Measurements from ENCODE around the gene GRIN2A. TPM values are rescaled to one million over a fixed set of nuclear protein-coding genes. Genes with fewer than 3 reads are reported as not detected.

GRIN2A gene
- total RNA-seq, 1 experiment from 2014 or later, result not detected

DNA sequence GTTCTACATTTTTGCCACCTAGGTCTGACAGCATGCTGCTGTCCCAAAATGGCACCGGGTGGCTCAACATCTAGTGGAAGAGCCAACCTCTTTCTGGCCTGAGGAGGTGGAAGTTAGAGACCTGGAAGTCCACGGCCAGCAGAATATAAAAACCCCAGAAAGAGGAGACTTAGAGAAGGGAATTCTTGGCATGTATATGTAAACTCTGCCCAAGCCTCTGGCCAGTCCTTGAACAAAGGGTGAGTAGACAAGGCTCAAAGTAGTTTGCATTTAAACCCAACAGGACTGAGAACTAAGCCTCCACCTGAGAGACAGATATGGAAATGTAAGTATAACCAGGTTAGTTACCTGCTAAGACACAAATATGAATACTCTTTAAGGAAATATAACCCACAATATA is 210.3 kb downstream of the GRIN2A start:
- Histone ChIP-seq H3K36me3 (ENCODE audit: insufficient read depth, low read length) (no peaks in the 10 kb centered on the region), H3K4me3 (ENCODE audit: low read length) (no peak overlapping the region)

DNA sequence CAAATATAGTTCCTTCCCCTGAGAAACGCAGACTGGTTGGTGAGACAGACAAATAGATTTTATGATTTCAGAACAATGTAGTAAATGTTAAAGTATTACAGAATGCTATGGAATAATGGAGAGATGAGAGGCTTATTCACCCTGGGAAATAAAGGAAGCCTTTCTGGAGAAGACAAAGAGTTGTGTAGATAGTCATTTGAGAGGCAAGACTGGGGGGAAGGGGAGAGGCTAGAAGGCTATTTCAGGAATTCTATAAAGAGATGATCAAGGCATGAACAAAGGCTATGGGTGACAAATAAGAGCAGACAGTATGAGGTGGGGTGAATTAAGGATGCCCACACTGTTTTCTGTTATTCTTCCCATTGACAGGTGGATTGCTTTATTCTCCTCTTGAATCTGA is 211.4 kb downstream of the GRIN2A start:
- Histone ChIP-seq H2AFZ (ENCODE audit: low read length) (no peak overlapping the region), H4K20me1 (ENCODE audit: insufficient read depth, low read depth, low read length) (no peaks in the 10 kb centered on the region), H3K27ac (ENCODE audit: low read length) (no peak overlapping the region), H3K36me3 (ENCODE audit: insufficient read depth, low read length) (no peaks in the 10 kb centered on the region), H3K4me1 (ENCODE audit: low read length) (0 out of 2 replicates have a peak, but pooled peaks cover 4% of the 10 kb centered on the region), H3K27me3 (ENCODE audit: low read length) (no peaks in the 10 kb centered on the region), H3K79me2 (ENCODE audit: low read length) (no peaks in the 10 kb centered on the region), H3K9me3 (ENCODE audit: low read length) (no peaks in the 10 kb centered on the region), H3K4me3 (ENCODE audit: low read length) (no peak overlapping the region), H3K4me2 (ENCODE audit: low read depth, low read length, poor library complexity, severe bottlenecking) (no peak overlapping the region), H3K9ac (ENCODE audit: low read length) (no peak overlapping the region), H3K9me2 (replicated peaks; ENCODE audit: insufficient read depth, low read length) (no peaks in the 10 kb centered on the region)
- DNase-seq, result no peak

More for the DNA sequence above, 210.3 kb downstream of the GRIN2A start:
- H3K9me3 ChIP-seq (ENCODE audit: low read length), result no peaks in the 10 kb centered on the region
- H3K9me2 ChIP-seq (replicated peaks; ENCODE audit: insufficient read depth, low read length), result no peaks in the 10 kb centered on the region
- H4K20me1 ChIP-seq (ENCODE audit: insufficient read depth, low read depth, low read length), result no peaks in the 10 kb centered on the region
- no peak overlapping the region for H3K4me2 ChIP-seq (ENCODE audit: low read depth, low read length, poor library complexity, severe bottlenecking)
- no peak for DNase-seq
- H3K9ac ChIP-seq (ENCODE audit: low read length), result no peak overlapping the region
- no peak overlapping the region for H2AFZ ChIP-seq (ENCODE audit: low read length)
- H3K27me3 ChIP-seq (ENCODE audit: low read length), result no peaks in the 10 kb centered on the region
- H3K79me2 ChIP-seq (ENCODE audit: low read length), result no peaks in the 10 kb centered on the region
- H3K4me1 ChIP-seq (ENCODE audit: low read length), result 0 out of 2 replicates have a peak, but pooled peaks cover 4% of the 10 kb centered on the region
- no peak overlapping the region for H3K27ac ChIP-seq (ENCODE audit: low read length)

DNA sequence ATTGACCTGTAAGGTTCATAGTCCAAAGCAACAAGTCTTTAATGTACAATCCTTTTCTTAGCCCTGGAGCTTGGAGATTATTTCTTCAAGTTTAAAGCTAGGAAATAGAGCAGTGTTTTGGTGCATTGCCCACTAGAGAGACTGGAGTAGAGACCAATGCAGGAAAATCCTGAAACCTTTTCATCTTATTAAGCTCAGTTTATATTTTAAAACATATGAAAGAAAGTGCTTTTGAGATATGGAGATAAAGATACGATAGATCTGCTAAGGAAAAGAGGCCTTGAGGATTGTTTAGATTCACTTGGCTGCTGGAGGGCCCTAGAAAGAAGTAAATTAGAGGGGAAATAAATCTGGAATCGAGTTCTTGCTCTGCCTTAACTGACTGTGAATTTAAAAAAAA is 212.0 kb downstream of the GRIN2A start:
- Histone ChIP-seq H3K4me3 (ENCODE audit: low read length) (no peak overlapping the region), H3K4me2 (ENCODE audit: low read depth, low read length, poor library complexity, severe bottlenecking) (no peak overlapping the region), H3K79me2 (ENCODE audit: low read length) (no peaks in the 10 kb centered on the region), H3K27ac (ENCODE audit: low read length) (no peak overlapping the region), H3K27me3 (ENCODE audit: low read length) (no peaks in the 10 kb centered on the region), H3K36me3 (ENCODE audit: insufficient read depth, low read length) (no peaks in the 10 kb centered on the region), H3K9me2 (replicated peaks; ENCODE audit: insufficient read depth, low read length) (no peaks in the 10 kb centered on the region), H3K9me3 (ENCODE audit: low read length) (no peaks in the 10 kb centered on the region), H3K4me1 (ENCODE audit: low read length) (0 out of 2 replicates have a peak, but pooled peaks cover 4% of the 10 kb centered on the region), H4K20me1 (ENCODE audit: insufficient read depth, low read depth, low read length) (no peaks in the 10 kb centered on the region), H3K9ac (ENCODE audit: low read length) (no peak overlapping the region), H2AFZ (ENCODE audit: low read length) (no peak overlapping the region)
- DNase-seq, result no peak

DNA sequence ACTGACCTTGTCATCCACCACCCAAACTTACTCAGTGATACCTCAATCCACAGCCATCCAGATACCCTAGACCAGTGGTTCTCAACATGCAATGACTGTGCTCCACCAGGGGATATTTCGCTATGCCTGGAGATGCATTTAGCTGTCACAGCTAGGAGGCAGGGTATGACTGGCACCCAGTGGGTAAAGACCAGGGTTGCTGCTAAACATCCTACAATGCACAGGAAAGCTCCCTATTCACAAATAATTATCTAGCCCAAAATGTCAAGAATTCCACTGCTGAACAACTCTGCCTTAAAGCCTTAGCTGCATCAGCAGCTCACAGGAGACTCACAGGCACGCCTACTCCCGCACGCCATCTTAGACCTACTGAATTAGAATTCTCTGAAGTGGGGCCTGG is 212.6 kb downstream of the GRIN2A start:
- Histone ChIP-seq H3K9me2 (replicated peaks; ENCODE audit: insufficient read depth, low read length) (no peaks in the 10 kb centered on the region), H3K36me3 (ENCODE audit: insufficient read depth, low read length) (no peaks in the 10 kb centered on the region), H2AFZ (ENCODE audit: low read length) (no peak overlapping the region), H3K27ac (ENCODE audit: low read length) (no peak overlapping the region), H3K4me1 (ENCODE audit: low read length) (0 out of 2 replicates have a peak, but pooled peaks cover 2% of the 10 kb centered on the region), H3K9me3 (ENCODE audit: low read length) (no peaks in the 10 kb centered on the region), H3K79me2 (ENCODE audit: low read length) (no peaks in the 10 kb centered on the region), H3K27me3 (ENCODE audit: low read length) (no peaks in the 10 kb centered on the region), H3K4me3 (ENCODE audit: low read length) (no peak overlapping the region), H3K4me2 (ENCODE audit: low read depth, low read length, poor library complexity, severe bottlenecking) (no peak overlapping the region), H4K20me1 (ENCODE audit: insufficient read depth, low read depth, low read length) (no peaks in the 10 kb centered on the region), H3K9ac (ENCODE audit: low read length) (no peak overlapping the region)
- no peak for DNase-seq

DNA sequence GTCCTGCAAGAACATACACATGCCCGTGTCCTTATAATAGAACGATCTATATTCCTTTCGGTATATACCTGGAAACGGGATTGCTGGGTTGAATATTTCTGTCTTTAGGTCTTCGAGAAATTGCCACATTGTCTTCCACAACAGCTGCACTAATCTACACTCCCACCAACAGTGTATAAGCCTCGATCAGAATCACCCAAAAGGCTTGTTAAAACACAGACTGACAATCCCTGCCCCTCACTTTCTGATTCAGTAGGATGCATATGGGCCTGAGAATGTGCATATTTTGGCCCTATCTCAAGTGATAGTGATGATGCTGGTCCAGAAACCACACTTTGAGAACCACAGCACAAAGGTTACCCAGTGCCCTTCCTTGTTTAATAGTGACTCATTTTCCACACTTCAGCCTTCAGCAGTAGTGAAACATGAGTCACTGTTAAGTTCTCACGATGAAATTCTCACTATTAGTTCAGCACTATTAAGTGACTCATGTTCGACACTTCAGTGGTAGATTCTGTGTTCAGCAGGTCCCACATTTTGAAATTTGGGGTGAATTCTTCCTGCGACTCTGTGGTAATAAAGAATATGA is 215.6 kb downstream of the GRIN2A start:
- Histone ChIP-seq H3K79me2 (ENCODE audit: low read length) (no peaks in the 10 kb centered on the region), H3K4me3 (ENCODE audit: low read length) (no peak overlapping the region), H3K9me2 (replicated peaks; ENCODE audit: insufficient read depth, low read length) (no peaks in the 10 kb centered on the region), H3K4me1 (ENCODE audit: low read length) (no peaks in the 10 kb centered on the region), H3K9me3 (ENCODE audit: low read length) (no peaks in the 10 kb centered on the region), H3K9ac (ENCODE audit: low read length) (no peak overlapping the region), H3K36me3 (ENCODE audit: insufficient read depth, low read length) (no peaks in the 10 kb centered on the region), H3K27ac (ENCODE audit: low read length) (no peak overlapping the region), H2AFZ (ENCODE audit: low read length) (no peak overlapping the region), H3K4me2 (ENCODE audit: low read depth, low read length, poor library complexity, severe bottlenecking) (no peak overlapping the region), H4K20me1 (ENCODE audit: insufficient read depth, low read depth, low read length) (no peaks in the 10 kb centered on the region), H3K27me3 (ENCODE audit: low read length) (no peaks in the 10 kb centered on the region)
- no peak for DNase-seq

DNA sequence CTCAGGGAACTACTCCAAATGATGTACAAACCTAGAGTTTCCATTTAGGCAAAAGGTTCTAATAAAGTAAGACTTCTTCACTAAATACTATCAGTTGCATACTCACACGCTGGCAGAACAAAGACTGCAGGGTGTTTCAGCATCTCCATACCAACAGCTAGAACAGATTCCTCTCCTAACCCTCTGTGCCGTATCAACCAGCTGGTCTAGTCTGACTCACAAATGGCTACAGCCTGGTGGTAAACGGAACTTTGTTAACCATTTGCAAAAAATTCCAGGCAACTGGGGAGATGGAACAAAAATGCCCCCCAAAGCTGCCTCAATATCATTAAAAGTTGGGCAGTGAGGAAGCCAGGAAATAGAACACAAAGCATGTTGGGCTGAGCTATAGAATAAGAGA is 217.1 kb downstream of the GRIN2A start:
- Histone ChIP-seq H3K27me3 (ENCODE audit: low read length) (no peaks in the 10 kb centered on the region), H3K36me3 (ENCODE audit: insufficient read depth, low read length) (no peaks in the 10 kb centered on the region), H4K20me1 (ENCODE audit: insufficient read depth, low read depth, low read length) (no peaks in the 10 kb centered on the region), H3K4me3 (ENCODE audit: low read length) (no peak overlapping the region), H3K9ac (ENCODE audit: low read length) (no peak overlapping the region), H3K4me1 (ENCODE audit: low read length) (no peaks in the 10 kb centered on the region), H3K9me2 (replicated peaks; ENCODE audit: insufficient read depth, low read length) (no peaks in the 10 kb centered on the region), H3K9me3 (ENCODE audit: low read length) (no peaks in the 10 kb centered on the region), H3K27ac (ENCODE audit: low read length) (no peak overlapping the region), H3K4me2 (ENCODE audit: low read depth, low read length, poor library complexity, severe bottlenecking) (no peak overlapping the region), H3K79me2 (ENCODE audit: low read length) (no peaks in the 10 kb centered on the region), H2AFZ (ENCODE audit: low read length) (no peak overlapping the region)
- no peak for DNase-seq

DNA sequence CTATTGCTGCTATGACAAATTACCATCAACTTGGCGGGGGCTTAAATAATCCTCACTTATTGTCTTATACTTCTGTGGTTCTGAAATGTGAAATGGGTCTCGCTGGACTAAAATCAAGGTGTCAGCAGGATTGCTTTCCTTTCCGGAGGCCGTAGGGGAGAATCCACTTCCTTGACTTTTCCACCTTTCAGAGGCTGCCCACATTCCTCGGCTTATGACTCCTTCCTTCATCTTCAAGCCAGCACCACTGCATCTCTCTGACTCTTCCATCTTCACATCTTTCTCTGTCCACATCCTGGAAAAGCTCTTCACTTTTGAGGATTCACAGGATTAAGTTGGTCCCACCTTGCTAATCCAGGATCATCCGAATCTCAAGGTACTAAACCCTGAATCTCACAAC is 217.8 kb downstream of the GRIN2A start:
- no peaks in the 10 kb centered on the region for H4K20me1 ChIP-seq (ENCODE audit: insufficient read depth, low read depth, low read length)
- no peaks in the 10 kb centered on the region for H3K9me3 ChIP-seq (ENCODE audit: low read length)
- H3K4me2 ChIP-seq (ENCODE audit: low read depth, low read length, poor library complexity, severe bottlenecking), result no peak overlapping the region
- H3K9me2 ChIP-seq (replicated peaks; ENCODE audit: insufficient read depth, low read length), result no peaks in the 10 kb centered on the region
- DNase-seq, result no peak
- no peaks in the 10 kb centered on the region for H3K36me3 ChIP-seq (ENCODE audit: insufficient read depth, low read length)
- no peak overlapping the region for H2AFZ ChIP-seq (ENCODE audit: low read length)
- H3K9ac ChIP-seq (ENCODE audit: low read length), result no peak overlapping the region
- no peak overlapping the region for H3K4me3 ChIP-seq (ENCODE audit: low read length)
- no peaks in the 10 kb centered on the region for H3K27me3 ChIP-seq (ENCODE audit: low read length)
- no peaks in the 10 kb centered on the region for H3K79me2 ChIP-seq (ENCODE audit: low read length)
- no peak overlapping the region for H3K27ac ChIP-seq (ENCODE audit: low read length)
- no peaks in the 10 kb centered on the region for H3K4me1 ChIP-seq (ENCODE audit: low read length)

DNA sequence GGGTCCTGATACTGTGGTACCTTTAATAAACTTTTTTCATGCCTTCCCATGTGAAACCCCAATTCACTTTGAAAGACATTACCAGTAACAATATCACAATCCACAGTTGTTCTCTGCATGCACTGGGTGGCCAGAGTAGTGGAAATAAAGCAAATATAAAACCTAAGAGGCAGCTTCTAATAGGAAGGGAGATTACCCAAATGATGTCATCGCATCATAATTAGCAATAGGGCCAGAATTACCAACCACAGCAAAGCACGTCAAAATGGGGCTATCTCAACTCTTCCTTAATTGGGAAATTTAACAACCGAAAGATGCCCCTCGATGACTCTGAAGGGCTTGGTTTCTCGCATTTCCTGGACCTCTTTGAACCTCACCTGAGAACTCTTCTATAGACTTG is 224.8 kb downstream of the GRIN2A start:
- H3K27me3 ChIP-seq (ENCODE audit: low read length), result no peaks in the 10 kb centered on the region
- no peaks in the 10 kb centered on the region for H3K36me3 ChIP-seq (ENCODE audit: insufficient read depth, low read length)
- DNase-seq, result no peak
- no peak overlapping the region for H2AFZ ChIP-seq (ENCODE audit: low read length)
- H3K9me3 ChIP-seq (ENCODE audit: low read length), result no peaks in the 10 kb centered on the region
- no peaks in the 10 kb centered on the region for H3K4me1 ChIP-seq (ENCODE audit: low read length)
- H3K9ac ChIP-seq (ENCODE audit: low read length), result no peak overlapping the region
- no peak overlapping the region for H3K4me3 ChIP-seq (ENCODE audit: low read length)
- no peak overlapping the region for H3K27ac ChIP-seq (ENCODE audit: low read length)
- no peak overlapping the region for H3K4me2 ChIP-seq (ENCODE audit: low read depth, low read length, poor library complexity, severe bottlenecking)
- H3K79me2 ChIP-seq (ENCODE audit: low read length), result no peaks in the 10 kb centered on the region
- H4K20me1 ChIP-seq (ENCODE audit: insufficient read depth, low read depth, low read length), result no peaks in the 10 kb centered on the region
- H3K9me2 ChIP-seq (replicated peaks; ENCODE audit: insufficient read depth, low read length), result no peaks in the 10 kb centered on the region
